CD4-positive, alpha-beta T cell treated with Interleukin-4 for 4 hours (primary cell): ENCODE measurements around the gene DIP2B.
A peak's percentile ranks its signal among the peaks of the same experiment; 100 is the strongest.
"Not testable (repeated sequence)": the region's sequence is repeated elsewhere in the genome, so short reads cannot be mapped to it uniquely, and the experiment has no call there.

Experiments used
- DNase-seq: peaks from one replicate; pipeline ENCODE4 v3.0.0-alpha.2; 2020

The DIP2B gene, protein sequence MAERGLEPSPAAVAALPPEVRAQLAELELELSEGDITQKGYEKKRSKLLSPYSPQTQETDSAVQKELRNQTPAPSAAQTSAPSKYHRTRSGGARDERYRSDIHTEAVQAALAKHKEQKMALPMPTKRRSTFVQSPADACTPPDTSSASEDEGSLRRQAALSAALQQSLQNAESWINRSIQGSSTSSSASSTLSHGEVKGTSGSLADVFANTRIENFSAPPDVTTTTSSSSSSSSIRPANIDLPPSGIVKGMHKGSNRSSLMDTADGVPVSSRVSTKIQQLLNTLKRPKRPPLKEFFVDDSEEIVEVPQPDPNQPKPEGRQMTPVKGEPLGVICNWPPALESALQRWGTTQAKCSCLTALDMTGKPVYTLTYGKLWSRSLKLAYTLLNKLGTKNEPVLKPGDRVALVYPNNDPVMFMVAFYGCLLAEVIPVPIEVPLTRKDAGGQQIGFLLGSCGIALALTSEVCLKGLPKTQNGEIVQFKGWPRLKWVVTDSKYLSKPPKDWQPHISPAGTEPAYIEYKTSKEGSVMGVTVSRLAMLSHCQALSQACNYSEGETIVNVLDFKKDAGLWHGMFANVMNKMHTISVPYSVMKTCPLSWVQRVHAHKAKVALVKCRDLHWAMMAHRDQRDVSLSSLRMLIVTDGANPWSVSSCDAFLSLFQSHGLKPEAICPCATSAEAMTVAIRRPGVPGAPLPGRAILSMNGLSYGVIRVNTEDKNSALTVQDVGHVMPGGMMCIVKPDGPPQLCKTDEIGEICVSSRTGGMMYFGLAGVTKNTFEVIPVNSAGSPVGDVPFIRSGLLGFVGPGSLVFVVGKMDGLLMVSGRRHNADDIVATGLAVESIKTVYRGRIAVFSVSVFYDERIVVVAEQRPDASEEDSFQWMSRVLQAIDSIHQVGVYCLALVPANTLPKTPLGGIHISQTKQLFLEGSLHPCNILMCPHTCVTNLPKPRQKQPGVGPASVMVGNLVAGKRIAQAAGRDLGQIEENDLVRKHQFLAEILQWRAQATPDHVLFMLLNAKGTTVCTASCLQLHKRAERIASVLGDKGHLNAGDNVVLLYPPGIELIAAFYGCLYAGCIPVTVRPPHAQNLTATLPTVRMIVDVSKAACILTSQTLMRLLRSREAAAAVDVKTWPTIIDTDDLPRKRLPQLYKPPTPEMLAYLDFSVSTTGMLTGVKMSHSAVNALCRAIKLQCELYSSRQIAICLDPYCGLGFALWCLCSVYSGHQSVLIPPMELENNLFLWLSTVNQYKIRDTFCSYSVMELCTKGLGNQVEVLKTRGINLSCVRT (N-terminal part only)

DNA sequence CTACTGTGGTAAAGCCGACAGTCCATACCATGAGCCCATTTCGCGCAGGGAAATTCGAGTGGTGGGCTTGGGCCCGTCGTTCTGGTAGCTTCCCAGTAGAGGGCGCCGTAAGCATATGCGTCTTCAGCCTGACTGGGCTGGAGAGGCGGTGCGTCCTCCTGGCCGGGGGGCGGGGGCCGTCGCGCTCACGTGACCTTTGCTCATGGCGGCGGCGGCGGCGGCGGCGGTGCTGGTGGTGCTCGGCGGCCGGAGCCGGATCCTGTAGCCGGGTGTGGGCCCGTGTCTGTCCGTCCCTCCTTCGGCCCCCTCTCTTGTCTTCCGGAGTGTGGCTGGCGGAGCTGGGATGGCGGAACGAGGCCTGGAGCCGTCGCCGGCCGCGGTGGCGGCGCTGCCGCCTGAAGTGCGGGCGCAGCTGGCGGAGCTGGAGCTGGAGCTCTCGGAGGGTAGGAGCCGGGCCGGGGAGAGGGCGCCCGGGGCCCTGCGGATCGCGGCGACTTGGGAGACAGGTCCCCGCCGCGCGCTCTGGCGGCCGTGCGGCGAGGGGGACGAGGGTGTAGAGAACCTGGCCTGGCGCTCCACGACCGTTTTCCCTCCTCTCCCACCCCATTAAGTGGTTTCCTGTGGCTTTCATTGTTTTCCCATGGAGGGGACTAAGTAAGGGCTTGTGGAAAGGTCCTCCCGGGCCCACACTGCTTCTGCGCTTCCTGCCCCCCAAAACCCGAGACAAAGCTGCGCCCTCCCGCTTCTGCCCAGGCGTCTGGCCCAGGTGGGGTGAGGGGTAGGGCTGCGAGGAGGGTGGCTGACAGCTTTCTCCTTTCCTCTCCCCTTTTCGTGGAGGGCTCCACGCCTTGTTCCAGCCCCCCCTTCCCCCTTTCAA lies at the start of gene DIP2B:
DIP2B (plus strand) TSS at position 188 of the 877 bp plus-strand sequence; CDS start at position 344, 156 bp downstream.
- DNase-seq: peak; percentile 92

GRCh38 chr12:50458606-50459005 lies 46.2 kb upstream of the DIP2B start:
- DNase-seq: no peak

GRCh38 chr12:50467439-50467838 lies 37.3 kb upstream of the DIP2B start:
- no peak for DNase-seq

- no peak for DNase-seq
These were observed 27.4 kb upstream of the DIP2B start for GRCh38 chr12:50477241-50477832.

GRCh38 chr12:50482571-50482970 lies 22.2 kb upstream of the DIP2B start:
- DNase-seq: no peak

DNA sequence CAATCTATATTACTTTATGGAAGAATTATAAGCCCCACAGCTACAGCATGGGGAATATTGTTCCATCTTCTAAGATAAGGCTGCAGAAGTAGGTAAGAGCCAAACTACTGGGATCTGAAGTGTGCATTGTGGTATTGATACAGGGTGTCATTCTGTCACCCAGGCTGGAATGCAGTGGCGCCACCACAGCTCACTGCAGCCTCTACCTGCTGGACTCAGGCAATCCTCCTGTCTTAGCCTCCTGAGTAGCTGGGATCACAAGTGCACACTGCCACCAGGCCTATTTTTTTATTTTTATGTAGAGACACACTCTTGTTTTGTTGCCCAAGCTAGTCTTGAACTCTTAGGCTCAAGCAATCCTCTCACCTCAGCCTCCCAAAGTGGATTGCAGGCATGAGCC lies 21.3 kb upstream of the DIP2B start:
- DNase-seq: no peak

DNA sequence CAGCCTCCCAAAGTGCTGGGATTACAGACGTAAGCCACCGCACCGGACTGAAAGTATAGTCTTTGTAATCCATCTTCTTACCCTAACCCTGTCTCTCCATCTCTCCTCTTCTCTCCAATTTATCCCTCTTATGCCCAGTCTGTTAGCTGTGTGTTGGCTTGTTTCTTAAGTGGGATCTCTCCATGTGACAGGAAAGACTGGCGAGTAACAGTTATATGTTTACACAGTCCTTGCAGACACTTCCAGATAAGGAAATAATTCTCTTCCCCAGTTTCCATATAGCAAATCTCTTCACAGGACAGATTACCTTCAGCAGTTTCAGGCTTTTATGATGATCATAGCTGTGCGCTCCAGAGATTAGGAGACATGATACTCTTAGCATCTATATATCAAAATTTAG lies 16.0 kb upstream of the DIP2B start:
- DNase-seq: no peak

DNA sequence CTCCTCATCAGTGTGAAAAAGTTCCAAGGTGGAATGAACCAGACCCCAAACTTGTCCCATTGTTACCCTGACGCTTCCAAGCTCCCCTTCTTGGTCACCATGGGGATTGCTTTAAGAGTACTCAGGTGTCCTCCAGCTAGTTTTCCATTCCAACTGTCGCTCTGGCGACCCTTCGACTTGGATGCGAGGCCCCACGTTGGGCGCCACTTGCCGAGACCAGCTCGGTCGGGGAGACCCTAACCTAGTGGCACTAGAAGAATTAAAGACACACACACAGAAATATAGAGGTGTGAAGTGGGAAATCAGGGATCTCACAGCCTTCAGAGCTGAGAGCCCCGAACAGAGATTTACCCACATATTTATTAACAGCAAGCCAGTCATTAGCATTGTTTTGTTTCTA lies 6.7 kb upstream of the DIP2B start:
- not testable (repeated sequence) for DNase-seq

- DNase-seq: no peak
These were observed 1.1 kb downstream of the DIP2B start for GRCh38 chr12:50505675-50506530.

GRCh38 chr12:50506753-50507473 lies 2.1 kb downstream of the DIP2B start:
- no peak for DNase-seq

DNA sequence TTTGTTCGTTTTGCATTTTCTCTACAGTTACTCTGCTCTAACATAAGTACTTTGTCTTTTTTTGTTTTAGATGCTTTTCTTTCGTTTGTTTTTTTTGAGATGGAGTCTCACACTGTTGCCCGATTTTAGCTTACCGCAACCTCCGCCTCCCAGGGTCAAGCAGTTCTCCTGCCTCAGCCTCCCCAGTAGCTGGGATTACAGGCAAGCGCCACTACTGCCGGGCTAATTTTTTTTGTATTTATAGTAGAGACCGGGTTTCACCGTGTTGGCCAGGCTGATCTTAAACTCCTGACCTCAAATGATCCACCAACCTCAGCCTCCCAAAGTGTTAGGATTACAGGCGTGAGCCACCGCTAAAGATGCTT lies 2.7 kb downstream of the DIP2B start:
- no peak for DNase-seq

- peak; percentile 27 for DNase-seq
These were observed 3.1 kb downstream of the DIP2B start for GRCh38 chr12:50507930-50508329.

GRCh38 chr12:50508414-50508813 lies 3.6 kb downstream of the DIP2B start:
- no peak for DNase-seq

DNA sequence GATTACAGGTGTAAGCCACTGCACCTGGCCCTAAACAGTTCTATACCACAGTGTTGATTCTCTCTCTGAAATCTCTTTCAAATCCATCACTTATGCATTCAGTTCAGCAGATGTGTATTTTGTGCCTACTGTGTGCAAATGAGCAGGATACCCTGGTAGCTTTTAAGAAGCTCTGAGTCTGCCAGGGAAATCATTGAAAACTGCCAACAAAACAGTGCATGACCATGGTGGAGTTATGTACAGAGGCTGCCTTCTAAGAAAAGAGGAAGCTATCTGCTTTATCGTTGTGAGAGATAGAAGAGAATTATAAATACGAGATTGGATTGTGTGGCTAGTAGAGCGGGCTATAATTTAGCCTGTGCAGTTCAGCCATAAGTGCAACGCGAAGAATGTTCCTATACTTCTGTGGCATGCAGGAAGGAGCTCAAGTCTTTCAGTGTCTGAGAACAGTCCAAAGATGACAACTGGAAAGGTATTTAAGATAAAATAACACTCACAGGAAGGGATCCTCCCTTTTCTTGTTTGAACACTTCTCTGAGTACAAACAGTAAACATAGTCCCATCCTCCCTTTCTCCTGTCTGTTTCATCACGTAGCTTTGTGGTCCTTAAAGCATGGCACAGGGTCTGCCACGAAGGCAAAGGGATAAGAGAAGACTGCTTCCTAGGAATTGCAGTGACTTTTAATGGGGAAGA lies 4.3 kb downstream of the DIP2B start:
- no peak for DNase-seq

DNA sequence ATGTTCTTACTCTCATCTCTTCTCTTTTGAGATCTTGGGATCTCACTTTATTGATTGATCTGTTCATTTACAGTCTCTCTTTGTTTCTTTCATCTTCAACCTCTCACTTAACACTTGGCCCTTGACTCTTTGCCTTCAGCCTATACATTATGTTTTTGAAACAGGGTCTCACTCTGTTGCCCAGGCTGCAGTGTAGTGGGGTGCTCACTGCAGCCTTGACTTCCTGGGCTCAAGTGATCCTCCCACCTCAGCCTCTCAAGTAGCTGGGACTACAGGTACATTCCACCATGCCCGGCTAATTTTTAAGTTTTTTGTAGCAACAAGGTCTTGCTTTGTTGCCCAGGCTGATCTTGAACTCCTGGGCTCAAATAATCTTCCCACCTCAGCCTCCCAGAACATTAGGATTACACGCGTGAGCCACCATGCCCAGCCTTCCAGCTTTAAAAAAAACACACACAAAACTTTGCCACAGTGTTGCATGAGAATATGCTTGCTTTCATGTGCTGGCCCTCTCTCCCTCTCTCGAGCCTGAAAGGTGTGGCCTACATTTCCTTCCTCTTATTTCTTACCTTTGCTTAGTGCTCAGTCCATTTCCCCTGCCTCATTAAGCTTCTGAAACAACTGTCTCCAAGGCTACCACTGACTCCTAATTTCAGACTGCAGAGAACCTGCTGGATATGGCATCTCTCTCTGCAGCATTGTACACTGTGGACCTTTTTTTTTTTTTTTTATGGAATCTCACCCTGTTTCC lies 9.9 kb downstream of the DIP2B start:
- DNase-seq: no peak

- DNase-seq: no peak
These were observed 10.8 kb downstream of the DIP2B start for GRCh38 chr12:50515587-50515986.

- peak; percentile 71 for DNase-seq
These were observed 12.8 kb downstream of the DIP2B start for GRCh38 chr12:50517421-50518048.

- DNase-seq: no peak
These were observed 13.3 kb downstream of the DIP2B start for GRCh38 chr12:50518090-50518489.
